A549 (cell line): ENCODE results near the gene DSCAM. TPM values are rescaled to one million over a fixed set of nuclear protein-coding genes. Genes with fewer than 3 reads are reported as not detected.

ENCODE experiments used
- ATAC-seq, 2 experiments: fragments of 200-7000 bp in 1 of 2; fragments of >200 bp in 1 of 2; cut with Nextera tagmentation in 1 of 2; cut with Tn5 transposase in 1 of 2; 3 replicates each; pipeline versions ENCODE4 v1.8.0 to v1.9.1; 2018 to 2020; ENCODE audit warnings: mild to moderate bottlenecking in 1 of 2, moderate library complexity in 1 of 2
- CTCF ChIA-PET: fragments of 300-600 bp; sonication (Branson Sonifier 250); formaldehyde crosslinking; extraction: SDS; loops from one replicate; lab custom pipeline; 2021; ENCODE audit warnings: antibody characterized with exemption, inconsistent platforms; lab: Yijun Ruan, JAX
- POLR2A ChIA-PET: fragments of 350-600 bp; formaldehyde crosslinking; extraction: SDS; loops from one replicate; lab custom pipeline; 2021; ENCODE audit warnings: antibody characterized with exemption, inconsistent platforms; lab: Yijun Ruan, JAX
- DNase-seq, 2 experiments: peaks; one replicate each; pipeline versions ENCODE4 v3.0.0 to v3.0.0-alpha.2; 2011 to 2016; ENCODE audit warnings: low read depth in 1 of 2, low spot score in 1 of 2
- FAIRE-seq: peaks from 2 replicates; lab custom pipeline; 2011; peaks lifted over from hg19 to GRCh38; lab: Jason Lieb, UNC
- H3K27ac ChIP-seq, 2 experiments: fragments of >200 bp; sonication (Bioruptor Twin); formaldehyde crosslinking; 3 replicates each; pipeline ENCODE4 v1.5.1; 2016 to 2017
- H3K4me1 ChIP-seq: fragments of >200 bp; sonication (Bioruptor Twin); formaldehyde crosslinking; 3 replicates; pipeline ENCODE4 v1.6.1; 2016
- H3K4me2 ChIP-seq: fragments of >200 bp; sonication (Bioruptor Twin); formaldehyde crosslinking; 3 replicates; pipeline ENCODE4 v1.6.1; 2016
- H3K4me3 ChIP-seq: fragments of >200 bp; sonication (Bioruptor Twin); formaldehyde crosslinking; 3 replicates; pipeline ENCODE4 v1.5.1; 2016
- H3K9me3 ChIP-seq: fragments of >200 bp; sonication (Bioruptor Twin); formaldehyde crosslinking; 3 replicates; pipeline ENCODE4 v1.6.1; 2016
- CBX2 ChIP-seq: fragments of 200-600 bp; sonication (generic); IDR thresholded peaks from 2 replicates; pipeline ENCODE4 v1.6.1; 2016; ENCODE audit warnings: low read depth, mild to moderate bottlenecking, borderline replicate concordance
- CEBPB ChIP-seq, 2 experiments: fragments of >200 bp in 1 of 2; sonication (Bioruptor Twin) in 1 of 2; formaldehyde crosslinking in 1 of 2; IDR thresholded peaks; 2 replicates each; pipeline ENCODE4 v1.6.1; 2012 to 2016
- CHD2 ChIP-seq: fragments of 150-350 bp; IDR thresholded peaks from 2 replicates; pipeline ENCODE4 v1.6.1; 2014; ENCODE audit warnings: low read length; ENCODE audit not compliant: partially characterized antibody
- CHD4 ChIP-seq: fragments of 200-600 bp; sonication (generic); IDR thresholded peaks from 2 replicates; pipeline ENCODE4 v1.6.1; 2016; ENCODE audit warnings: antibody characterized with exemption, mild to moderate bottlenecking, borderline replicate concordance
- EHMT2 ChIP-seq: fragments of 200-600 bp; sonication (generic); IDR thresholded peaks from 2 replicates; pipeline ENCODE4 v1.6.1; 2016; ENCODE audit warnings: antibody characterized with exemption, low read depth, mild to moderate bottlenecking, moderate library complexity
- FOSL2 ChIP-seq, 2 experiments: fragments of 450-650 bp in 1 of 2; fragments of >200 bp in 1 of 2; sonication (Bioruptor Twin) in 1 of 2; formaldehyde crosslinking; IDR thresholded peaks; 2 replicates each; pipeline versions ENCODE4 v1.5.0 to v1.6.1; 2016 to 2020; ENCODE audit warnings: mild to moderate bottlenecking in 1 of 2, moderate library complexity in 1 of 2
- HDAC2 ChIP-seq: fragments of 200-600 bp; sonication (generic); IDR thresholded peaks from 2 replicates; pipeline ENCODE4 v1.6.1; 2016
- HOXA7 ChIP-seq: fragments of 250-450 bp; sonication (Bioruptor Pico); IDR thresholded peaks from 2 replicates; pipeline ENCODE4 v1.5.0; 2020; ENCODE audit warnings: mild to moderate bottlenecking, moderate library complexity
- HOXB13 ChIP-seq: fragments of 250-450 bp; sonication (Bioruptor Pico); IDR thresholded peaks from 2 replicates; pipeline ENCODE4 v1.5.0; 2020; ENCODE audit warnings: low read depth, mild to moderate bottlenecking, moderate library complexity
- KDM5A ChIP-seq: fragments of 200-600 bp; sonication (generic); IDR thresholded peaks from 2 replicates; pipeline ENCODE4 v1.6.1; 2016; ENCODE audit warnings: antibody characterized with exemption, mild to moderate bottlenecking
- NPAS2 ChIP-seq: fragments of 250-450 bp; sonication (Bioruptor Pico); IDR thresholded peaks from 2 replicates; pipeline ENCODE4 v1.8.0; 2022; ENCODE audit warnings: mild to moderate bottlenecking, moderate library complexity, borderline replicate concordance
- PHF8 ChIP-seq: fragments of 200-600 bp; sonication (generic); IDR thresholded peaks from 2 replicates; pipeline ENCODE4 v1.6.1; 2016; ENCODE audit warnings: low read depth, mild to moderate bottlenecking, antibody characterized with exemption, moderate library complexity, borderline replicate concordance
- POLR2A ChIP-seq: IDR thresholded peaks from 2 replicates; pipeline ENCODE4 v1.6.1; 2012; ENCODE audit warnings: mild to moderate bottlenecking, low read length
- RCOR1 ChIP-seq: fragments of 150-350 bp; IDR thresholded peaks from 2 replicates; pipeline ENCODE4 v1.6.1; 2014; ENCODE audit warnings: antibody characterized with exemption, low read length, low read depth
- RFX5 ChIP-seq: fragments of 450-650 bp; IDR thresholded peaks from 2 replicates; pipeline ENCODE4 v1.7.1; 2014; ENCODE audit warnings: antibody characterized with exemption, mild to moderate bottlenecking, moderate library complexity
- RNF2 ChIP-seq: fragments of 200-600 bp; sonication (generic); IDR thresholded peaks from 2 replicates; pipeline ENCODE4 v1.6.1; 2016; ENCODE audit warnings: low read depth, mild to moderate bottlenecking, antibody characterized with exemption, moderate library complexity, borderline replicate concordance
- SMC3 ChIP-seq: fragments of >200 bp; sonication (Bioruptor Twin); formaldehyde crosslinking; IDR thresholded peaks from 3 replicates; pipeline ENCODE4 v1.6.1; 2018; ENCODE audit warnings: inconsistent platforms
- SREBF2 ChIP-seq: fragments of 450-650 bp; IDR thresholded peaks from 2 replicates; pipeline ENCODE4 v1.6.1; 2014; ENCODE audit warnings: mild to moderate bottlenecking, moderate library complexity
- TFCP2L1 ChIP-seq: fragments of 250-450 bp; sonication (Bioruptor Pico); IDR thresholded peaks from 2 replicates; pipeline ENCODE4 v1.5.0; 2021; ENCODE audit warnings: mild to moderate bottlenecking
- ZC3H11A ChIP-seq: fragments of 450-650 bp; IDR thresholded peaks from 2 replicates; pipeline ENCODE4 v1.6.1; 2014; ENCODE audit warnings: antibody characterized with exemption, mild to moderate bottlenecking
- ZFP36 ChIP-seq: fragments of 450-650 bp; IDR thresholded peaks from 2 replicates; pipeline ENCODE4 v1.6.1; 2014; ENCODE audit warnings: borderline replicate concordance; ENCODE audit not compliant: partially characterized antibody
- WGBS: methylation state at CpG from one replicate; pipeline ENCODE4 v1.1.6; 2017; ENCODE audit errors: missing lambda C conversion rate; 5-methylcytosine and 5-hydroxymethylcytosine counted together
- polyA plus RNA-seq, 4 experiments: library from polyadenylated mRNA; depleted of rRNA in 3 of 4; stranded (reverse); fragments of >200 nt; fragmentation: RNase III in 1 of 4; extraction: RNeasy Plus Mini Kit Qiagen cat#74134 plus additional on column Dnase treatment in 1 of 4; gene quantifications; 2 replicates in 3 of 4; 3 replicates in 1 of 4; pipeline ENCODE4 v1.2.3, GENCODE V29; 2011 to 2017
- TF ChIP-seq, protein P1 (sequence below): fragments of 200-600 bp; sonication (generic); IDR thresholded peaks from 2 replicates; pipeline ENCODE4 v1.6.1; 2016; ENCODE audit warnings: antibody characterized with exemption, mild to moderate bottlenecking, moderate library complexity
- TF ChIP-seq, protein P2 (sequence below): fragments of 450-650 bp; IDR thresholded peaks from 2 replicates; pipeline ENCODE4 v1.6.1; 2014; ENCODE audit warnings: antibody characterized with exemption
- TF ChIP-seq, protein P3 (sequence below): IDR thresholded peaks from 2 replicates; pipeline ENCODE4 v1.6.1; 2012

The DSCAM gene
- polyA plus RNA-seq, 2 of the 4 experiments (the other 2 are of a cell fraction), result not detected

DNA sequence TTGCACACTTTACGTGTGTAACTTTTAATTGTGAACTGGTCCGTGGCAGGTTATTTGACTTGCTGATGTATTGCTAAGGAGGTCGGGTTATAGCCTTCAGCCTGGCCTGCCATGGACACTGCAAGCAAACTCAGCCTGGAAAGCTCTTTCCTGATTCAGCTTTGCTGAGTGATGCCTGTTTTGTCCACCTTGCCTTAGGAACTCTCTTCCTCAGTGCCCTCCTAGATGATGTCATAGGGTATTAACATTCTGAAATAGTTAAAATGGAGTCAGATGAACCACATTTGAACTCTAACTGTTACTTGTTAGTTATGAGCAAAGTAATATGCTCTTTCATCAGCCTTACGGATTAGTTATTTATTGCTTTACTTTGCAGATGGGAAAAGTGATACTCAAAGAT, 533.7 kb downstream of the DSCAM start:
- no peak for FAIRE-seq
- CTCF ChIA-PET, result no interaction called here
- DNase-seq, result no peak
- Histone ChIP-seq H3K4me1 (no peaks in the 10 kb centered on the region), H3K9me3 (no peaks in the 10 kb centered on the region), H3K4me2 (no peak overlapping the region), H3K4me3 (no peak overlapping the region), H3K27ac (no peak overlapping the region)
- POLR2A ChIA-PET, result no interaction called here
- TF ChIP-seq CBX2 (no peak), PHF8 (no peak), TFCP2L1 (CRISPR knock-in tag) (no peak), CEBPB (IDR thresholded peaks at IDR 0.05) (no peak)
- TF ChIP-seq, all 56 proteins: peak for 0
- no peak for ATAC-seq
- WGBS, result 14% methylated on average over 4 of the region's 4 CpGs

DNA sequence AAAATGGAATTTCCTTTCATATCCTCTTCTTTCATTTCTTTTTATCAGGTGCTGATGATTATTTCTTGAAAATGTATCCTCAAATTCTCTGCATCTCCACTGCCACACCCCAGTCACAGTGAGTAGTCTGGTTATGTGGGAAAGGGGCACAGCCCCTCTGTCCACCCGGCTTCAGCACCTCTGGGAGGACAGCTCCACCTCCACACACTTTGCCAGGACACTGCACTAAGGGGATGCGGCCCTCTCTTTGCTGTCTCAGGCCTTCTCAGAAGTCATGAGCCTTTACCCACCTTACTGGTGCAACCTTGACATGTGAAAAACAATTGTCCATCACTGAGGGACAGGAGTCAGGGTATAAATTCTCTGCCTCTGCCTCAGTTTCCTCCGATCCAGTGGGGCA, 546.7 kb downstream of the DSCAM start:
- Histone ChIP-seq H3K9me3 (no peaks in the 10 kb centered on the region), H3K27ac (no peak overlapping the region), H3K4me3 (no peak overlapping the region), H3K4me2 (no peak overlapping the region), H3K4me1 (no peaks in the 10 kb centered on the region)
- ChIA-PET CTCF (no interaction called here), POLR2A (no interaction called here)
- WGBS, result 0% methylated on average over 1 of the region's 3 CpGs
- ATAC-seq (no peak), FAIRE-seq (no peak), DNase-seq (no peak)
- TF ChIP-seq, protein P1, sequence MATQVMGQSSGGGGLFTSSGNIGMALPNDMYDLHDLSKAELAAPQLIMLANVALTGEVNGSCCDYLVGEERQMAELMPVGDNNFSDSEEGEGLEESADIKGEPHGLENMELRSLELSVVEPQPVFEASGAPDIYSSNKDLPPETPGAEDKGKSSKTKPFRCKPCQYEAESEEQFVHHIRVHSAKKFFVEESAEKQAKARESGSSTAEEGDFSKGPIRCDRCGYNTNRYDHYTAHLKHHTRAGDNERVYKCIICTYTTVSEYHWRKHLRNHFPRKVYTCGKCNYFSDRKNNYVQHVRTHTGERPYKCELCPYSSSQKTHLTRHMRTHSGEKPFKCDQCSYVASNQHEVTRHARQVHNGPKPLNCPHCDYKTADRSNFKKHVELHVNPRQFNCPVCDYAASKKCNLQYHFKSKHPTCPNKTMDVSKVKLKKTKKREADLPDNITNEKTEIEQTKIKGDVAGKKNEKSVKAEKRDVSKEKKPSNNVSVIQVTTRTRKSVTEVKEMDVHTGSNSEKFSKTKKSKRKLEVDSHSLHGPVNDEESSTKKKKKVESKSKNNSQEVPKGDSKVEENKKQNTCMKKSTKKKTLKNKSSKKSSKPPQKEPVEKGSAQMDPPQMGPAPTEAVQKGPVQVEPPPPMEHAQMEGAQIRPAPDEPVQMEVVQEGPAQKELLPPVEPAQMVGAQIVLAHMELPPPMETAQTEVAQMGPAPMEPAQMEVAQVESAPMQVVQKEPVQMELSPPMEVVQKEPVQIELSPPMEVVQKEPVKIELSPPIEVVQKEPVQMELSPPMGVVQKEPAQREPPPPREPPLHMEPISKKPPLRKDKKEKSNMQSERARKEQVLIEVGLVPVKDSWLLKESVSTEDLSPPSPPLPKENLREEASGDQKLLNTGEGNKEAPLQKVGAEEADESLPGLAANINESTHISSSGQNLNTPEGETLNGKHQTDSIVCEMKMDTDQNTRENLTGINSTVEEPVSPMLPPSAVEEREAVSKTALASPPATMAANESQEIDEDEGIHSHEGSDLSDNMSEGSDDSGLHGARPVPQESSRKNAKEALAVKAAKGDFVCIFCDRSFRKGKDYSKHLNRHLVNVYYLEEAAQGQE, result peak; percentile 24; the same call in 1 of the 2 replicates
- TF ChIP-seq POLR2A (no peak), CHD4 (no peak)

DNA sequence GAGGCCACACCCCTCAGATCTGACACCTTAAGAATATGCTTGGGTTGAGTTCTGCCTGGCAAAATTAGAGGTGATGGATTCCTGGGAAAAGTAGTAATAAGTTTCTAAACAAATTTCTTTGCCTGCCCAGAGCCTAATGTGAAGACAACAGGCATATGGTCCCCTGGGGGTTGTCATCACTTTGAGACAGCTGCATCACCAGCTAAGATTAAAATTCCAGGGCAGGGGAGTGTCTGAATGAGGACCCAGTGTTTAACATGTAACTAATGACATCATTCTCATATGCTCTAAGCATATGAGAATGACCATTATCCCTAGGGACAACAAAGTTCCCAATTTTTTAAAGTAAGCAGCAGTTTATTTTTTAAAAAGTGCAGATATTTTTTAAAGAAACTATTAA, 547.5 kb downstream of the DSCAM start:
- no peak for TF ChIP-seq EHMT2
- no peak for TF ChIP-seq ZFP36
- no peak for TF ChIP-seq HDAC2
- TF ChIP-seq SMC3, result no peak
- no peak for TF ChIP-seq RCOR1
- TF ChIP-seq HOXB13 (CRISPR knock-in tag), result no peak
- TF ChIP-seq CHD2, result no peak
- TF ChIP-seq, protein P2, sequence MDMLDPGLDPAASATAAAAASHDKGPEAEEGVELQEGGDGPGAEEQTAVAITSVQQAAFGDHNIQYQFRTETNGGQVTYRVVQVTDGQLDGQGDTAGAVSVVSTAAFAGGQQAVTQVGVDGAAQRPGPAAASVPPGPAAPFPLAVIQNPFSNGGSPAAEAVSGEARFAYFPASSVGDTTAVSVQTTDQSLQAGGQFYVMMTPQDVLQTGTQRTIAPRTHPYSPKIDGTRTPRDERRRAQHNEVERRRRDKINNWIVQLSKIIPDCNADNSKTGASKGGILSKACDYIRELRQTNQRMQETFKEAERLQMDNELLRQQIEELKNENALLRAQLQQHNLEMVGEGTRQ, result no peak
- no peak for TF ChIP-seq KDM5A
- no peak for TF ChIP-seq RNF2
- TF ChIP-seq SREBF2, result no peak
- TF ChIP-seq, protein P3, sequence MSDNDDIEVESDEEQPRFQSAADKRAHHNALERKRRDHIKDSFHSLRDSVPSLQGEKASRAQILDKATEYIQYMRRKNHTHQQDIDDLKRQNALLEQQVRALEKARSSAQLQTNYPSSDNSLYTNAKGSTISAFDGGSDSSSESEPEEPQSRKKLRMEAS, result no peak
- no peak for TF ChIP-seq CHD4
- no peak for TF ChIP-seq RFX5
- TF ChIP-seq PHF8, result no peak
- no peak for TF ChIP-seq ZC3H11A
- TF ChIP-seq NPAS2 (CRISPR knock-in tag), result no peak
- TF ChIP-seq HOXA7 (CRISPR knock-in tag), result no peak
- TF ChIP-seq FOSL2 (IDR thresholded peaks at IDR 0.05), result no peak
- TF ChIP-seq FOSL2 (CRISPR knock-in tag; IDR thresholded peaks at IDR 0.05), result no peak
- TF ChIP-seq CBX2, result no peak
- H3K4me1 ChIP-seq, result no peaks in the 10 kb centered on the region
- no peak overlapping the region for H3K4me3 ChIP-seq
- FAIRE-seq, result no peak
- ChIA-PET CTCF (no interaction called here), POLR2A (no interaction called here)
- no peak for DNase-seq
- no peak overlapping the region for H3K4me2 ChIP-seq
- H3K27ac ChIP-seq, result no peak overlapping the region
- no peaks in the 10 kb centered on the region for H3K9me3 ChIP-seq
- ATAC-seq, result no peak
